NT2/D1 (cell line): ENCODE measurements around the gene PRTFDC1.
A peak's percentile ranks its signal among the peaks of the same experiment; 100 is the strongest.

ENCODE experiments used
- DNase-seq: peaks from one replicate; pipeline ENCODE4 v3.0.0-alpha.2; 2011; ENCODE audit warnings: low read depth, low spot score
- H3K27me3 ChIP-seq: 2 replicates; pipeline ENCODE4 v1.6.0; 2011; ENCODE audit warnings: mild to moderate bottlenecking; ENCODE audit not compliant: insufficient read length, insufficient read depth
- H3K36me3 ChIP-seq: 2 replicates; pipeline ENCODE4 v1.6.1; 2011; ENCODE audit warnings: mild to moderate bottlenecking, low read length, mixed read lengths; ENCODE audit not compliant: insufficient read depth, insufficient read length
- H3K4me1 ChIP-seq: 2 replicates; pipeline ENCODE4 v1.5.1; 2011; ENCODE audit not compliant: insufficient read depth, insufficient read length
- H3K4me3 ChIP-seq: 2 replicates; pipeline ENCODE4 v1.5.1; 2011; ENCODE audit warnings: low read depth; ENCODE audit not compliant: insufficient read length
- H3K9ac ChIP-seq: 2 replicates; pipeline ENCODE4 v1.6.0; 2011; ENCODE audit warnings: low read depth; ENCODE audit not compliant: insufficient read length
- H3K9me3 ChIP-seq: 2 replicates; pipeline ENCODE4 v1.5.1; 2011; ENCODE audit warnings: mild to moderate bottlenecking, low read length; ENCODE audit not compliant: insufficient read depth
- SUZ12 ChIP-seq: IDR thresholded peaks from 2 replicates; pipeline ENCODE4 v1.6.1; 2011; ENCODE audit not compliant: insufficient read length, insufficient read depth; ENCODE audit errors: extremely low read depth
- YY1 ChIP-seq: IDR thresholded peaks from 2 replicates; pipeline ENCODE4 v1.6.1; 2011; ENCODE audit not compliant: insufficient read length, insufficient read depth
- ZNF274 ChIP-seq: IDR thresholded peaks from 2 replicates; pipeline ENCODE4 v1.6.1; 2011; ENCODE audit warnings: mild to moderate bottlenecking, low read depth, low read length

PRTFDC1 gene

DNA sequence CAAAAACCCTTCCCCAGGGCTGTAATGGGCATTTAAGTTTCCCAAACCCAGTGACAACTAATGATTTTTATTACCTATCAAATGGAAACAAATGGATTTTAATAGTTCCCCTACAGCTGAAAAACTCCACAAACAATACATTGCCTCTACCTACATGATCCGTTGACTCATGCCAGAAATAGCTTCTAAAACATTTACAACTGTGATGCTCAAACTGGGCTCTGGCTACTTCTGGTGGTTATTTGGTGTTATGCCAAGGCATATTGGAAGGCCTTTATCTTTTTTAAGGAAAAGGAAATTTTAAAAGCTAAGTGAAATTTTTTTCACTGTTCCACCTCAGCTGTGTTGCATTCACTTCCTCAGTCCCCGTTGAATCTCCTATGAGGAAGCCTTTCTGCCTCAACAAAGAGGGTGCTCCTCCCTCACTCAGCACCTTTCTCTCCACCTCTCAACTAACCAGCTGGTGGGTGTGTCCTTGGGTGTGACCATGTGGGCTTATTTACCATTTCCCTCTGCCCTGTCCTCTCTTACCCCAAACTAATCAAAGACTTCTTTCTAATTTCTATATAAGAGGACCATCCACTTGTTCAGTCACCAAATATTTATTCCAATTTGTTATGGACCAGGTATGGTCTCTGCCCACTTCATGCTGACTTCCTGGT, 82.9 kb downstream of the PRTFDC1 start:
- TF ChIP-seq ZNF274 (no peak), YY1 (no peak), SUZ12 (no peak)
- Histone ChIP-seq H3K4me1 (peaks cover 5% of the 10 kb centered on the region), H3K9ac (no peak overlapping the region), H3K36me3 (no peaks in the 10 kb centered on the region), H3K9me3 (no peaks in the 10 kb centered on the region), H3K4me3 (no peak overlapping the region), H3K27me3 (no peaks in the 10 kb centered on the region)
- no peak for DNase-seq

DNA sequence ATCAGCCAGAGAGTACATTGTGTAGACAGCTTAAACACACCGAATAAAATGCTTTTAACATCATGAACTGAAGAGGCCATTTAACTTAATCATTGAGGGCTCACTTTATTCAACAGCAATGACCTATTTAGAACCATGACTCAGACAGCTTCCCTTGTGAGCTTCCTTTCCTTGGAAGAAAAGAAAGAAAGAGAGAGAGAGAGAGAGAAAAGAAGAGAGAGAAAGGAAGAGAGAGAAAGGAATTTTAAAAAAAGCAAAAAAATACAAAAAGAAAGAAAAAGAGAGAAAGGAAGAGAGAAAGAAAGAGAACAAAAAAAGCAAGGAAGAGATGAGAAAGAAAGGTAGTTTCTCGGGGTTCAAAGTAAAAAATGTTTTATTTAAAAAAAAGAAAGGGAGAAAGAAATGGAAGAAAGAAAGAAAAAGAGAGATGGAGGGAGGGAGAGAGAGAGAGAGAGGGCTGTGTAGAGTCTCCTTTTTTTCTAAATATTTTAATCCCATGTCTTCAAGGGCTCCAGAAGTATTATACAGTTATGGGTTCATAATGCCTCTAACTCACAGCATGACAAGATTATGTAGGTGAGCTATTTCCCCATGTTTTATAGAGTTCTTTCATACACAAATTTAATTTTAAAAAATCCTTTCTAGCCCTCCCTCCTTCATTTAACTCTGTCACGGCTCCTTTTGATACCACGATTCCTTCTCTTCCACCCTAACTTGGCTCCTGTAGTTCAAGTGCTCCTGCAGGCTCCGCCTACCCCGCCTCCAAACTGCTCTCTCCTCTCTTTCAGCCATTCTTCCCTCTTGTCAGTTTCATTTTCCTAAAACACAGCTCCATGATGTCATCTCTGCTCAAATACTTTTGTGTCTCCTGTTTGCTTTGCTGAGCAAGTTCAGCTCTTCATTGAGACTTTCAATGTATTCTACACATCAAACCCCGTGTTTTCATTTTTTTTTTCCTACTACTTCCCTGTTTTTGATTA, 85.5 kb downstream of the PRTFDC1 start:
- no peak overlapping the region for H3K4me3 ChIP-seq

DNA sequence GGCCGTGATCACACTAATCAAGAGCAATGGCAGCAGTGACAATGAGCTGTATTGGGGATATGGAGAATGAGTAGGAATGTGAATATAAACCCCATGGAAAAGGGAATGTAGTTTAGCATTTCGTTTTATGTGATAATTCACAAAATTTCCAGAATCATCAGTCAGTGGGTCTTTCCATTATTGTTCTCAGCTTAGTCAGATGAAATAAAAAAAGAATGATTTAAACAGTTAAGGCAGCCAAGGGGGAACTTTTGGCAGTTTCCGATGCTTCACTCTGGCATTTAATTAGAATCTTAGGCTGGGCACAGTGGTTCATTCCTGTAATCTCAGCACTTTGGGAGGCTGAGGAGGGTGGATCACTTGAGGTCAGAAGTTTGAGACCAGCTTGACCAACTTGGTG, 86.6 kb downstream of the PRTFDC1 start:
- H3K4me1 ChIP-seq, result no peaks in the 10 kb centered on the region
- no peaks in the 10 kb centered on the region for H3K27me3 ChIP-seq
- no peak for DNase-seq
- H3K36me3 ChIP-seq, result no peaks in the 10 kb centered on the region
- peaks cover 8% of the 10 kb centered on the region; the same call in 1 of the 2 replicates for H3K9me3 ChIP-seq
- no peak overlapping the region for H3K4me3 ChIP-seq
- no peak for TF ChIP-seq SUZ12
- TF ChIP-seq YY1, result no peak
- no peak for TF ChIP-seq ZNF274
- no peak overlapping the region for H3K9ac ChIP-seq

More for the DNA sequence above, 85.5 kb downstream of the PRTFDC1 start:
- Histone ChIP-seq H3K4me1 (peaks cover under 1% of the 10 kb centered on the region), H3K9ac (no peak overlapping the region), H3K27me3 (no peaks in the 10 kb centered on the region), H3K36me3 (no peaks in the 10 kb centered on the region), H3K9me3 (peaks cover 8% of the 10 kb centered on the region; the same call in 1 of the 2 replicates)
- DNase-seq, result no peak
- no peak for TF ChIP-seq SUZ12
- no peak for TF ChIP-seq ZNF274
- TF ChIP-seq YY1, result no peak

DNA sequence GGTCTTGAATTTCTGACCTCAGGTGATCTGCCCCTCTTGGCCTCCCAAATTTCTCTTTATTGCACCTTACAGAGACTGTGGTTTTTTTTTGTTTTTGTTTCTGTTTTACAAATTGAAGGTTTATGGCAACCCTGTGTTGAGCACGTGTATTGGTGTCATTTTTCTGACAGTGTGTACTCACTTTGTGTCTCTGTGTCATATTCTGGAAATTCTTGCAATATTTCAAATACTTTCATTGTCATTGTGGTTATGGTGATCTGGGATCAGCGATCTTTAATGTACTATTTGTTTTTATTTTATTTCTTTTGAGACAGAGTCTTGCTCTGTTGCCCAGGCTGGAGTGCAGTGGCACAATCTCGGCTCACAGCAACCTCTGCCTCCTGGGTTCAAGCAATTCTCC, 89.8 kb downstream of the PRTFDC1 start:
- TF ChIP-seq ZNF274 (no peak), YY1 (no peak), SUZ12 (no peak)
- Histone ChIP-seq H3K36me3 (no peaks in the 10 kb centered on the region), H3K9ac (no peak overlapping the region), H3K9me3 (peaks cover 8% of the 10 kb centered on the region; the same call in 1 of the 2 replicates), H3K4me1 (no peaks in the 10 kb centered on the region), H3K4me3 (no peak overlapping the region), H3K27me3 (no peaks in the 10 kb centered on the region)
- no peak for DNase-seq

DNA sequence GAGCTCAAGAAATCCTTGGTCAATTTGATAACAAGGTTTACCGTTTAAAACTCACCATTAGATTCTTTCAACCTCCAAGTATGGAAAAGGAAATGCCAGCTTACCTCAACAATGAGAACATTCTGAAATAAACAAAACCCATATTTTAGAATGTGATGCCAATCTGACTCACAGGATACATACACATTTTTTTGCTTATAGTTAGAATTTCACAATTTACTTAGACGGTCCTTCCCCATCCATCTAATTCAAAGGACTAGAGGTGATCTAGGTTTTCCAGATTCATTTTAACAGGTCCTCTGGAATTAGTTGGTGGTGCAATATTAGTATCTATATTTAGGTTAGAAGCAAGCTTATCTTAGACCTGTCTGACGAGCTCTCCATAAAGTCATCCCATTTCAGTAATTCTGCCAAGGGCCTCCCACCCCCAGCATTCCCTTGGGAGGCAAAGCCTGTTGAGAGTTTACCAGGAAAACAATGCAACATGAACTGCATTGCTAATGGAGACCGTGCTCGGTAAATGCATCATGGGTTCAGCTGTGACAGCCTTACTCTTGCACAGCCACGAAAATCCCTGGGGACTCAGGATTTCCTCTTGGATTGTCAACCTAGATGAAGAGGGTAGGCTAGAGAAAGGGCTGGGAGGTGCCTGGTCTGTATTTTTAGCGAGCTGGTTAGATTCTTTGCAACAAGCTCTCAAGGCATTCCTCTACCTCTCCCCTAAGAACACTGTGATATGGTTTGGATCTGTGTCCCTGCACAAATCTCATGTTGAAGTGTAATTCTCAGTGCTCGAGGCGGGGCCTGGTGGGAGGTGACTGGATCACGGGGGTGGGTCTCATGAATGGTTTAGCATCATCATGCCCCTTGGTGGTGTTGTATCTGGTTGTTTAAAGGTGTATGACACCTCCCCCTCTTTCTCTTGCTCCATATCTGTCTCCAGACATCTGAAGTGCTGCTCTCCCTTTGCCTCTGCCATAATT, 93.8 kb downstream of the PRTFDC1 start:
- no peak for TF ChIP-seq ZNF274
- TF ChIP-seq YY1, result no peak
- no peak for TF ChIP-seq SUZ12
- Histone ChIP-seq H3K4me1 (no peaks in the 10 kb centered on the region), H3K9me3 (peaks cover 6% of the 10 kb centered on the region; the same call in 1 of the 2 replicates), H3K4me3 (no peak overlapping the region), H3K9ac (no peak overlapping the region), H3K27me3 (no peaks in the 10 kb centered on the region), H3K36me3 (no peaks in the 10 kb centered on the region)
- peak; percentile 28 for DNase-seq

DNA sequence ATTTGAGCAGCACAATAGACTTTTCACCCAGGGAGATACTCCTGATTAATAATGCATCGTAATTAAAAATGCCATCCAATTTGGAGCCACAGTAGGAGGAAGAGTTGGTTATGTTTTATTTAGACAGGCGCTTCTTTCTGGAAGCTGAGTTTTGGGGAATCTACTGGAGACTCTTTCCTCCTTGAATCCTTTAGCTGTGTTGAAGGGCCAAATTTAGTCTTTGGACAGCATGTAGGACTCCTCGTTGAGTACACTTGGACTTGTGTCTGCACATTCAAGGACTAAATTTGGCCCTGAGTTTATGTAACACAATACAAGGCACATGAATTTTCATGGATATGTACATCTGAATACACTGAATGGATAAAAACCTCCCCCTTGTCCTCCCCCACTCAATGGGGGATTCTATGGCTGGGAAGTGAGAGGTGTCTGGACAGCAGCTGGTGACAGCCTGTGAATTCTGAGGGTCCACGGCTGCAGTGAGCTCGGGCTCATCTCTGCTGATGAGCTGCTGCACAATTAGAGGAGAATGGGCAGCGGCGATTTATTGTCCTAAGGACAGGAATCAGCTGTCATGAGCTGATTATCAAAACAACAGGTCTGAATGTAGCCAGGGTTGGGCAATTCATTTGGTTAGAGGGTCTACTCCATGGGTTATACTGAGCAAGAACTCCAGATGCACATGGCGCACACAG, 95.2 kb downstream of the PRTFDC1 start:
- no peak overlapping the region for H3K9ac ChIP-seq
- no peak for DNase-seq
- H3K4me1 ChIP-seq, result no peaks in the 10 kb centered on the region
- no peaks in the 10 kb centered on the region for H3K27me3 ChIP-seq
- no peaks in the 10 kb centered on the region for H3K9me3 ChIP-seq
- H3K36me3 ChIP-seq, result no peaks in the 10 kb centered on the region
- H3K4me3 ChIP-seq, result no peak overlapping the region
- no peak for TF ChIP-seq YY1
- TF ChIP-seq ZNF274, result no peak
- no peak for TF ChIP-seq SUZ12

DNA sequence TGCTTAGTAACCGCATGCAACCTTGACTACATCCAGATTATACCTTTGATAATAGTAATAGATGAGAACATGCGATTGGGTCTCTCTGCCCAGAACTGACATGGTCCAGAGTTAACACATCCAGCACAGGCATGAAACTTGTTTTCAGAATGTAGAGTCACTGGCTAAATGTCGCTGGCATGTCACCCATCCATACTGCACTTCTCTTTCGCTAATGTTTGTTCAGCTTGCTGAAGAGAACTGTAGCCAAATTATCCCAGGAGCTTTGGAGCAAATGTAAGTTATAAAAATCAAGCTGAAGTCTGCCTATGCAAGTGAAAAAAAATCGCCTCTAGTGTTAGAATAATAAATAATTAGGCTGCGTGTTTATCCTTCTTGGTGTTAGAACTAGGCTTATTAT, 98.2 kb downstream of the PRTFDC1 start:
- Histone ChIP-seq H3K27me3 (no peaks in the 10 kb centered on the region), H3K4me3 (no peak overlapping the region), H3K4me1 (peaks cover 1% of the 10 kb centered on the region), H3K9me3 (no peaks in the 10 kb centered on the region), H3K36me3 (no peaks in the 10 kb centered on the region), H3K9ac (no peak overlapping the region)
- no peak for TF ChIP-seq ZNF274
- no peak for DNase-seq
